Measurements from ENCODE around the gene IER5L.

The IER5L gene

DNA sequence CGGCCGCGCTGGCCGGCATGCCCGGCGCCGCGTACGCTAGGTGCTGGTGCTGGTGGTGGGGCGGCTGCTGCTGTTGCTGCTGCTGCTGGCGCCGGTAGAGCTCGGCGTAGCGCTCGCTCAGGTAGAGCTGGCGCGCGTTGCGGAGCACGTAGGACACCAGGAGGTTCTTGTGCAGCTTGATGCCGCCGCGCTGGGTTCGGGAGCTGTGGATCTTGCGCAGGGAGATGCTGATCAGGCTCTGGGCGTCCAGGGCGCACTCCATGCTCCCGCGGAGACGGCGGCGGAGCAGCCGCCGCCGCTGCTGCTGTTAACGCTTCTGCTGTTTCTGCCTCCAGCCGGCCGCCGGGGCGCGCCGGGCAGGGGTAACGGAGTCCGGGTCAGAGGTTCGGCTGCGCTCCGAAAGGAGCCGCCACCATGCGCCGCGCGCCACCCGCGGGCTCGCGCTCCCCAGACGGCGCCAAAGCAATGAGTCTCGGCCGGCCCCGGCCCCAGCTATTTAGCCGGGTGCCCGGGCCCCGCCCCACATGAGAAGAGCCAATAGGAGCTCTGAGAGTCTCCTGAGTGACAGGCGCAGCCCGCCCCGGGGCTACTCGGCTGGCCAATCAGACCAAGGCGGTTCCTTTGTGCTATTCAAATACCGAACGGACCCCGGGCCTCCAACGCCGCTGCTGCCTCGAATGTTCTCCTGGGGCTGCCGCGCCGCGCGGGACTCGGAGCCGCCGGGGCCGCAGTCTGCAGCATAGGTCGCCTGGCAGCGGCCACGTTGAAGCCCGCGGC, at the start of gene IER5L:
TSS of gene IER5L (minus strand) at position 471 of the 777 bp plus-strand sequence. CDS start at position 262, 209 bp downstream.
- DNase-seq (ENCODE audit: low read depth) = peak; percentile 92

- no peak for DNase-seq (ENCODE audit: low read depth)
Observed at GRCh38 chr9:129227843-129228189, 49.8 kb upstream of the IER5L start.

DNA sequence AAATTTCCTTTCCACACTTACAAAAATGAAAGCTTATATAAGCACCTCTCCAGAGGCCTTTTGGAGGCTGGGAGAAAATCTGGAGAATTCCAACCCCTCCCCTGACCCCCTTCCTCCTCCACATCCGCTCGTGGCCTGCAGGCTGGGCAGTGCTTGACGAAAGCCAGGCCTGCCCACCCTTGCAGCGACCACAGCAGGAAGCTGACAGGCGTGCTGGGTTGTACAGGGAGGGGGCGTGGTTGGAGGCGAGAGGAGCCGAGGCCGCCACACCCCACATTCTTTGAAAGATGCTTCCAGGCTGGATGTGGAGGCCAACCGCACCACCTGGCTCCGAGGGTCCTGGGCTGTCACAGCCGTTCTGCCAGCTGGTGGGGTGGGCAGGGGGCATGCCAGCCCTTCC, 47.8 kb upstream of the IER5L start:
- DNase-seq (ENCODE audit: low read depth) = peak; percentile 12

- DNase-seq (ENCODE audit: low read depth) = no peak
Observed at GRCh38 chr9:129225490-129225778, 47.4 kb upstream of the IER5L start.

GRCh38 chr9:129224618-129225489, 46.8 kb upstream of the IER5L start:
- DNase-seq (ENCODE audit: low read depth) = no peak

DNA sequence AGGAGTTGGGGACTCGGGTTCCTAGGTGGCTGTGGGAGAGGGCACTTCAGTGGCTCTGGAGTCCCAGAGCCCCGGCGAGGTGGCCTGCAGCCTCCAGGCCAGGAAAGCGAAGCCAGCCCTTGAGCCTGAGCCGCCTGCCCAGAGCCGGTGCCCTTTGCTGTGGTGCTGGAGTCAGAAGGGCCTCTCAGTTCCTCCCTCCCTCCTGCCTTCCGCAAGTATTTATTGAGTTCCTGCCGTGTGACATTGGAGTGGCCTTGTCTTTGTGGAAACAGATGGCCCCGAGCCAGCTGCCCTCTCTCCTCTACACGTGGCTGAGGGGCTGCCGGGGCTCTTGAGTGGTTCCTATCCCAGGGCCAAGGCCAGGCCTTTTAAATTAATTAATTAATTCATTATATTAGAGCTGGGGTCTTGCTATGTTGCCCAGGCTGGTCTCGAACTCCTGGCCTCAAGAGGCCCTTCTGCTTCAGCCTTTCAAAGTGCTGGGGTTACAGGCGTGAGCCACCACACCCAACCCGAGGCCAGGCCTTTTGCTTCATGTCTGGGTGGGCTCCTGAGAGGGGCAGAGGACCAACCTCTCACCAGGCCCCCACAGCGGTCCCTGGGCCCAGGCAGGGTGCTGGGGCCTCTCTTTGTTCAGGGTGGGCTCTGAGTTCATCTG, 45.6 kb upstream of the IER5L start:
- DNase-seq (ENCODE audit: low read depth) = no peak

- DNase-seq (ENCODE audit: low read depth) = no peak
Observed at GRCh38 chr9:129222819-129223218, 44.8 kb upstream of the IER5L start.

DNA sequence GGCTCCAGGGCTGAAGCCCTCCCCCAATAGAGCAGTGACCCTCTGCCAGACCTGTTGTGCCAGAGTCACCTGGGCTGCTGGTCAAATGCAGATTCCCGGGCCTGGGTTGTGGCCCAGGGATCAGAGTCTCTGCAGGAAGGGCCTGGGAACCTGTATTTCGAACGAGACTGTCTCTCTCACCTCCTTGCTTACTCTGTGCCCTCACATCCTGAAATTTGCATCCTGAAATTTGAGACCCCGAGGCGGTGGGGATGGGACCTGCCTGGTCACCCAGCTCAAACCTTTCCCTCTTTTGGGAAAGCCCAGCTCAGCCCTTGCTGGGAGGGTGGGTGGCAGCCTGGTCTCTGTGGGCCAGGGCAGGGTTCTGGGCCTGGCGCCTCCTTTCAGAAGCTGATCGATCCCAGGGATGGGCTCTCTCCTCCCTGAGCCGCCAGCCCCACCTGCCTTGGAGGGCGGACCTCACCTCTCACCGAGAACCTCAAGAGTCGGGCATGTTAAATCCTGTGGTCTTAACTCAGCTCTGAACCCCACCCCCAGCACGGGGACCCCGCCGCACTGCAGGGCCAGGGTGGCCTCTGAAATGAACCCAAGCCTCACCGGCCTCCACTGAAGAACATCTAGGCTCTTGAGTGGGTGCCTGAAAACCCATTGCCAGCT, 44.0 kb upstream of the IER5L start:
- no peak for DNase-seq (ENCODE audit: low read depth)

DNA sequence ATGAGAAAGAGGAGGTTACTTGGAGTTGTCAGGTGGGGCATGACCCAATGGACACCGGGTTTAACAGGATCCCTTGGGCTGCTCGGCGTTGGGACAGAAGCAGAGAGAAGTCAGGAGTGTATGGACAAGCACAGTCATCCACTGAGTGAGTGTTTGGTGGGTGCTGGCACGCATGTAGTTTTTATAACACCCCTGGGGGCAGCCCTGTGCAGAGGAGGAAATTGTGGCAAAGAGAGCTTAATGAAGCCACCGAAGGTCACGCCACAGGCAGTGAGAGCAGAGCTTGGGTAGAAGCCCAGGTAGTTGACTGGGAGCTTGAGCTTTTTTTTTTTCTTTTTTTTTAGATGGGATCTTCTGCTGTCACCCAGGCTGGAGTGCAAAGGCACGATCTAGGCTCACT, 43.2 kb upstream of the IER5L start:
- DNase-seq (ENCODE audit: low read depth) = no peak

DNA sequence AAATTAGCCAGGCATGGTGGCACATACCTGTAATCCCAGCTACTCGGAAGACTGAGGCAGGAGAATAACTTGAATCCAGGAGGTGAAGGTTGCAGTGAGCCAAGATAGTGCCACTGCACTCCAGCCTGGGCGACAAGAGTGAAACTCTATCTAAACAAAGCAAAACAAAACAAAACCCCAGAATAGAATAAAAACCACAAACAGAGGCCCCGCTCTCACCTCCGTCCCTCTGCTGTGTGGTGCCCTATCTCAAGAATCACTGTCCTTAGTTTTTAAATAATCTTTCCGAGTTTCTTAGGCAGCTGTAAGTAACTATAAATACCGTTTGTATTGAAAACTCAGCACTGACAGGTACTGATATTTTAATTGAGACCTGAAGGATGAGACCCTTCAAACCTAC, 42.7 kb upstream of the IER5L start:
- no peak for DNase-seq (ENCODE audit: low read depth)

- no peak for DNase-seq (ENCODE audit: low read depth)
Observed at GRCh38 chr9:129218918-129219317, 40.9 kb upstream of the IER5L start.

DNA sequence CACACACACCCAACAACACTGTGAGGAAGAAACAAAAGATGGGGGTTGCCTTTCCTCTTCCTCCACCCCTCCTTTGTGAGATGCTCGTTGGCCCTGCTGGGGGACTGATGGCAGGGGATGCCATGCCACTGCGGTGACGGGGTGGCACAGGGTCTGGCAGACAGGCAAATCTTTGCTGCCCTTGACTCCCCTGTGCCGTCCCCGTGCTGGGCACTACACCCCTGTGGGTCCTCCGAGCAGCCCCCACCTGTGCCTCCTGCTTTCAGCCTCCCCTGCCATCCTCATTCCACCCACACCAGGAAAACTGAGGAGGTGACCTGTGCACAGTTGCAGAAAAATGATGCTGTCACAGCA, 40.2 kb upstream of the IER5L start:
- DNase-seq (ENCODE audit: low read depth) = no peak

DNA sequence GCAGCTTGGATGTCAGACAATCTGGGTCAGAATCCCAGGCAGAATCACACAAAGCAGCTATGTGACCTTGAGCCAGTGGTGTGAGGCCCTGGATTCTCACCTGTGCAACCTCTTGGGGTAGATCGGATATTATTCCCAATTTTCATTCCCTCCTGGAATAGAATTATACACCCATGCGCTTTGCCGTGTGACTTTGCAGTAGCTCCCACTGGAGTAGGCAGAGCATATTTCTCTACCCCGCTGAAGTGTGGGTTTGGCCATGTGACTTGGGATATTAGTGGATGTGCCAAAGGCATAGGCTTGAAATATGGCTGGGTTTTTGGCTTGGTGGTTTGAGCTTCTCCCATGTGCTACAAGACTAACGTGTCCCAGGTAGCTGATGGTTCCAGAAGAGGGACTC, 35.5 kb upstream of the IER5L start:
- no peak for DNase-seq (ENCODE audit: low read depth)

DNA sequence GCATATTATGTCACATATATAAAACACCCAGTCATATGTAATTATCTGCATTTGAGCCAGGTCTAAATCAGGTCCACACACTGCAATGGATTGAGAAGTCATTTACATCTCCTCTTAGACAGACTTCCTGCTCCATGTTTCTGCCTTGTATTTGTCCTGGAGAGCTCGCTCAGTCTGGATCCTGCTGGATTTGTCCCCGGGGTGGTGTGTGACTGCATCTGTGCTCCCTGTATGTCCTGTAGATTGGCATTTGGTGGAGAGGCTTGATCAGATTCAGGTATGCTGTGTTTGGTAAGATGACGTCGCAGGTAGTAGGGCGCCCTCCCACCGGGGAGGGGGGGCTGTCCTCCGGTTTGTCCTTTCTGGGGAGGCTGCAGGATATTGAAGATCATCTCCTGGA, 33.6 kb upstream of the IER5L start:
- DNase-seq (ENCODE audit: low read depth) = no peak

DNA sequence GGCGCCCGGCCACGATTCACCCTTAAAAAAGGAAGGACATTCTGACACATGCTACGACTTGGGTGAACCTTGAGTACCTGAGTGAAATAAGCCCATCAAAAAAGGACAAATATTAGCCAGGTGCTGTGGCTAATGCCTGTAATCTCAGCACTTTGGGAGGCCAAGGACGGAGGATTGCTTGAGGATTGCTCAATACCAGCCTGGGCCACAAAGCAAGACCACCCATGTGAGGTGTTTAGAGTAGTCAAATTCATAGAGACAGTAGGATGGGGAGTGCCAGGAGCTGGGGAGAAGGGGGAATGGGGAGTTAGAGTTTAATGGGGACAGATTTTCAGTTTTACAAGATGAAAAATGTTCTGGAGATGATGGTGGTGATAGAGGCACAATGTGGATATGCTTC, 32.1 kb upstream of the IER5L start:
- no peak for DNase-seq (ENCODE audit: low read depth)

GRCh38 chr9:129209580-129209979, 31.5 kb upstream of the IER5L start:
- no peak for DNase-seq (ENCODE audit: low read depth)

DNA sequence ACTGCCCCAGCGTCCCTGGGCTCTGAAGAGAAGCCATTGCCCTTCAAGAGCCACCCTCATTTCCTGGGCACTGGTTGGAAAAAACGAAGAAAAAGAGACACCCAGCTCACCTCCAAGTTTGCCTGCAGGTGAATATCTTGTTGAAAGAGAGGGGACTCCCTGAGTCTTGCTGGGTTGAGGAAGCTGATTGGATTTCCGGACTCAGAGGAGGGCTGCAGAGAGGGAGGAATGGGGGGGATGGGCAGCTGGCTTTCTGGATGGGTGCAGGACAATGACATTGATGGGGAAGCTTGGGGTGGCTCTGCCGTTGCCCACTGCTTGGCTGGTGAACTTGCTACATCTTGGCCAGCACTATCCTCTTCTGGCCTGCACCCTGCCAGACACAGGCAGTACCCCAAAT, 31.0 kb upstream of the IER5L start:
- no peak for DNase-seq (ENCODE audit: low read depth)

DNA sequence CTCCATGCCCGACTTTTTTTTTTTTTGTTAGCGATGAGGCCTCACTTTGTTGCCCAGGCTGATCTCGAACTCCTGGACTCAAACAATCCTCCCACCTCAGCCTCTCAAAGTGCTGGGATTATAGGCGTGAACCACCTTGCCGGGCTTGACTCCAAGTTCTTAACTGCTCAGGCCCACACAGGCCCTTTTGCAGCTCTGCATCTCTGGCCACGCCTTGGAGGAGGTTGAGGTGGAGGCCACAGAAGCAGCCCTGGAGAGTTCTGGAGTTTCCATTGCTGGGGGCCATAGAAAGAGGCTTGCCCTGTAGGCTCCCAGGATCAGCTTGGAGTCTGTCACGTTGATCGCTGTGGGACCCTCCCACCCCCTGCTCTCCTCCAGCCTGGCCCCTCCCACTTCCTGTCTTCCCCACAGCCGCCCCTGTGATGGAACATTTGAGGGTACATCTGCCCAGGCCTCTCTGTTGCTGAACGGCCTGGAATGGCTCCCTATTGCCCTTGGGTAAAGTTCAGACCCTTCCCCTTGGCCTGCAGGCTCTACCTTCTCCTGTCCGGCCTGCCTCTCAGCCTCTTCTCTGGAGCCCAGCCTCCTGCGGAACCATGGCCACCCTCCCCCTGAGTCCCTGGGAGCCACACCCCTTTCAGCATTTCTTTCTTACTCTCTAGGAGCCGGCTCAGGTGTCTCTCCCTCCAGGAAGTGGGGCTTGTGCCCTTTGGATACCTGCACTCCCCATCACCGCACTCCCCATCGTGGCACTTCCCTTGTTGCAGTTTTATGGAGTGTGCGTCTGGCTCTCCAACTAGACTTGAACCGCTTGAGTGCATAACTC, 30.4 kb upstream of the IER5L start:
- no peak for DNase-seq (ENCODE audit: low read depth)

DNA sequence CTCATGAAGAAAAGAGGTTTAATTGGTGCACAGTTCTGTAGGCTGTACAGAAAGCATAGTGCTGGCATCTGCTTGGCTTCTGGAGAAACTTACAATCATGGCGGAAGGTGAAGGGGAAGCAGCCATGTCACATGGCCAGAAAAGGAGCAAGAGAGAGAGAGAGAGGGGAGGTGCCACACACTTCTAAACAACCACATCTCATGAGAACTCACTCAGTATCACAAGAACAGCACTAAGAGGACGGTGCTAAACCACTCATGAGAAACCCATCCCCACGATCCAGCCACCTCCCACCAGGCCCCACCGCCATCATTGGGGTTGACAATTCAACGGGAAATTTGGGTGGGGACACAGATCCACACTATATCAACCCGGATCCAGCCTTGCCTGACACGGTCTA, 28.8 kb upstream of the IER5L start:
- no peak for DNase-seq (ENCODE audit: low read depth)

DNA sequence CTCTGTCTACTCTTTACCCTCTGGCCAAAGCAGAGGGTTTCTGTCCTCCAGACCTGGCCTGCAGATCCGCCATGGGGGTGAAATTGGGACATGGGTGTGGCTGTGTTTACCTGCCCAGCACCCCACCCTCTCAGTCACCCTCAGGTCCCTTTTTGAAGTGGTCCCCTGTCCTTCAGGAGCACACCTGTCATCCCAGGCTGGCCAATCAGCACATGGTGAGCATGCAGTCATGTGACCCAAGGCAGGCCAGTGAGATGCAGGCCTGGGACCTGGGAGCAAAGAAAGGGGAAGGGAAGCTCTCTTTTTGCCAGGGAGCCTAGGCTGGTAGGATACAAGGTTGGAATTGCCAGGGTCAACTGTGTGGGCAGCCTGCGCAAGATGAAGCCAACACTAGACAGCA, 28.3 kb upstream of the IER5L start:
- no peak for DNase-seq (ENCODE audit: low read depth)

DNA sequence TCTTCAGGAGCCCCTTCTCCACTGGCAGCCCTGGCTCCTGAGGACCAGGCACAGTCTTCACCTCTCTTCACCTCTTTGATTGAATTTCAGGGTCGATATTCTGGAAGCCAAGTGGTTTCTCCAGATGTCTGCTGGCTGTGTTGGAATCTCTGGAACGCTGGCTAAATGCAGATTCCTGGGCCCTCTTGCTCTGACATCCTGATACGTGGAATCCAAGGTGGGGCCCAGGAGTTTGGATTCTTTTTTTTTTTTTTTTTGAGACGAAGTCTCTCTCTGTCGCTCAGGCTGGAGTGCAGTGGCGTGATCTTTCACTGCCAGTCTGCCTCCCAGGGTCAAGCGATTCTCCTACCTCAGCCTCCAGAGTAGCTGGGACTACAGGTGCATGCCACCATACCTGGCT, 26.8 kb upstream of the IER5L start:
- no peak for DNase-seq (ENCODE audit: low read depth)

DNA sequence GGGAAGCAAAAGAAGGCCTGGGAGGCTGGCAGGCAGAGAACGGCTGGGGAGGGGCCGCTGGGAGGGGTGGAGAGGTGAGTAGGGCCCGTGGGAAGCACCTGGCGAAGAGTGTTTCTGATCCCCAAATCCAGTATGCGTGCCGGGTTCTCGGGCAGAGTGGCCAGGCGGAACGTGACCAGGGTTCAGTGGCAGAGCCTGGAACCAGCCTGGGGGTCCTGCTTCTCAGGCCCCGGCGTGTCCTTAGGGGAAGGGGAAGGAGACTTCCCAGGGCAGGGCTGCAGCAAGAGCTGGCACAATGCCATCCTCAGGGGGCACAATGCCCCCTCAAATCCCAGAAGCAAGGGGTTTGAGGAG, 25.5 kb upstream of the IER5L start:
- no peak for DNase-seq (ENCODE audit: low read depth)
